Left renal pelvis (tissue), 4 donors: Measurements from ENCODE around the gene PRIMA1. TPM values are rescaled to one million over a fixed set of nuclear protein-coding genes. Genes with fewer than 3 reads are reported as not detected.

Source experiments
- DNase-seq, 4 donors: peaks; one replicate each; pipeline ENCODE4 v3.0.0-alpha.2; 2013; ENCODE audit warnings: low read depth in 4 of 4, low spot score in 3 of 4
- polyA plus RNA-seq, 4 donors: library from polyadenylated mRNA; unstranded; fragments of 120-200 nt; gene quantifications; one replicate each; pipeline ENCODE4 v1.2.1, GENCODE V29; 2013; ENCODE audit not compliant: insufficient read length in 4 of 4

Gene PRIMA1
- polyA plus RNA-seq, 4 donors, result 1.1 to 5.0 (median 1.9) TPM

GRCh38 chr14:93688239-93688666 lies 100.0 kb downstream of the PRIMA1 start:
- DNase-seq, result no peak

DNA sequence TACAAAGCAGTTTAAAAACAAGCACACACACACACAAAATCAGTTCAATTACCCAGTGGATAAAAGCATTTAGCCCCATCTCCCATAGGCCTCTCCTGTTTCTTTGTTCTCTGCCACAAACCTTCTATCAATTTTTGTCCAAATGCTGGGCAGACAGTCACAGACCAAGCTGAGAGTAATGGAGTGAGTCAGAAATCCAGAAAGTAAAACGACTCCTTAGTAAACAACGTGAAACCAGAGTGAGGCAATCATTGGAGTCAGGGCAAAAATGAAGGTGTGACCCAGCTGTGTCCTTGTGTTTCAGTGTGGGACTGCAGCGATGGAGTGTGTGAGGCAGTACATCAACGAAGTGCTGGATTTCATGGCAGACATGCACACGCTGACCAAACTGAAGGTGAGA lies 102.0 kb downstream of the PRIMA1 start:
- DNase-seq, result no peak

GRCh38 chr14:93685121-93685895 lies 103.0 kb downstream of the PRIMA1 start:
- no peak for DNase-seq

DNA sequence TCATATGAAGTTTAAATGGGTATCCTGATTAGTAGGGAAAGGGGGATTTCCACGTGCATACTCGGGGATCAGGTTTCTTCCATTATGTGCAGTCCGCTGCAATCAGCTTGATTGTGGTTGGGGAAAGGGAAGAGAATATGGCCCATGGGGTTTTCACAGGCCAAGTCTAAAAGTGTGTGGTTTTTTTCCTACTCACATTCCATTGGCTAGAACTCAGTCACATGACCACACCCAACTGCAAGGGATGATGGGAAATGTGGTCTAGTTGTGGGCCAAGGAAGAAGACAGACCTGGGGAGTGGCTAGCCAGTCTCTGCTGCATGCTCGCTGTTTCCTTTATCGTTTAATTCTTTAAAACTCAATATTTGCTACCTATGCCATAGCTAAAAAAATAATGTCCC lies 105.1 kb downstream of the PRIMA1 start:
- DNase-seq, result no peak

DNA sequence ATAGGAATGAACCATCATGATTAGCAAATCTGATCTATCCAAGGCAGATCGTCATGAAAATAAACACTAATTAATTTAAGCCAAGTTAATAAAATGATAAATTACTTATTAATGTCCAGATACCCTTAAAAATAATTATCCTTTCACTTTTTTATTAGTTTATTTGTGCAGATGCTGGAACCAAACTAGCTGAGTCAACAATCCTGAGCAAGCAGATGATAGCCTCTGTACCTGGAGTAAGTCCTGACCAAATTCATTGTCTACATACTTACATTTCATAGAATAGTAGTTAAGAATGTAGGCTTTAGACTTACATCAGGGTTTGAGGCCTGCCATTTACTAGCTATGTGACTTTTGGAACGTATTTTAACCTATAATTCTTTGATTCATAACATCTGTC lies 105.8 kb downstream of the PRIMA1 start:
- no peak for DNase-seq

DNA sequence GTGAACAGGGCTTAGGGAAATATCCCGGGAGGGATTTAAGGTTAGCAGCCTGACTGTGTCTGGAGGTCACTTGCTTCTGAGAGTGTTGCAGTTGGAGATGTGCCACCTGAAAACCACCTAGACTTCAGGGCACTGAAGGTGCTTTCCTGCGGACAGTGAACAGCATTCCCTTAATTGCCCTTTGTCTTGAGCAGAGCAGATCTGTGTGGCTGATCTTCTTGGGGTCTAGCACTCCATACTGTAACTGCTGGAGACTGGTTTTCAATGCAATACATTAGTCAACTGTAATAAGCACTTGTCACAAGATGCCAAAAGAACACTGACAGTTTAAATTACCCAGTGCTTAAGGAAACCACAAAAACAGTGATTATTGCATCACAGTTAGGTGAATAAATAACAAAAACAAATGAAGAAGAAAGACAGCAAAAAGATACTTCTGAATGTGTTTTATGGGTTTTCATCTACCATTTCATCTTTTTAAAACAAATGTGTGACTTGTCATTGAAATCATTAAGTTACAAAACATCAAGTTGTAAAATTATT lies 111.8 kb downstream of the PRIMA1 start:
- DNase-seq, result no peak

DNA sequence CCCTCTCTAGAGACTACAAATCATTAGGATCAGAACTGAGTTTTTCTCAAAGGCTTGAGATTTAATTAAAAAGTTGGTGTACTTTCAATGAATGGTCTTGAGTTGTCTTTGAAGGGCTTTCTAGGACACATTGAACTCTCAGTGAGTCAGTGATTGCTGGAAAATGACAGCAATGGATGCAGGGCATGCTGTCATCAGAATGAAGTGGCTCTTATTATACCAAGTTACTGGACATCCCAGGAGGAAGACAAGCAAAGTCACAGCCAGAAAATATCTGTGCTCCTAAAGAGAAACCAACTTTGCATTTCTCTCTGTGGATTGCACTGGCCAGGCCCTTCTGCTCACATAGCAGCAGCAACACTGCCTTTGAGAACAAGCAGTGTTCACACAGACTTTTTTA lies 112.6 kb downstream of the PRIMA1 start:
- DNase-seq, result no peak

DNA sequence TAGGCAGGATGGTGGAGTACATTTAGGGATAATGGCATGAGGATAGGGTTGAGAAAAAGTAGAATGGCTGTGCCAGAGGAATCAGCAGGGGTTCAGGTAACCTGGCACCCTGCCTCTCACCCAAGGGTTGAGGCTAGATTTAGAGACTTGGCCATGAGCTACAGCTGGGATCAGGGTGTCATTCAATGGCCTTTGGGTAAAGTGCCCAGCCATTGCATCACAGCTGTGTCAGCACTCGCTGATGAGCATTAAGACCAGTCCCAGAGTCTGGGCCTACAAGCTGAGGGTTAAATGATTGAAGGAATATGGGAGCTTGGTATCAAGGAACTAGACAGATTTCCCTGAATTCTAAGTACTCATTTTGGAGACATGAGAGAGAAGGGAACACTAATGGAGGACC lies 113.9 kb downstream of the PRIMA1 start:
- DNase-seq, result no peak

- DNase-seq, result no peak
Measured at GRCh38 chr14:93669632-93670031, 118.7 kb downstream of the PRIMA1 start.

Other genes starting within 250 kb of the PRIMA1 start
- gene FAM181A, start 138.9 kb upstream of the PRIMA1 start, polyA plus RNA-seq, result not detected
- under 1 TPM; 0.10 to 0.39 (median 0.33) TPM for gene ASB2, start 188.1 kb upstream of the PRIMA1 start, polyA plus RNA-seq
- not detected for gene CCDC197, start 208.8 kb upstream of the PRIMA1 start, polyA plus RNA-seq
- gene OTUB2, start 237.9 kb upstream of the PRIMA1 start, polyA plus RNA-seq, result 1 to 10 TPM; 2.6 to 5.0 (median 4.5) TPM